HAP-1 (cell line): ENCODE results near the gene MIA2.
"Not testable (repeated sequence)": the region's sequence is repeated elsewhere in the genome, so short reads cannot be mapped to it uniquely, and the experiment has no call there.

Source experiments
- DNase-seq, 2 experiments: peaks; one replicate each; pipeline ENCODE4 v3.0.0-alpha.2; 2016 to 2020; ENCODE audit warnings: low spot score in 2 of 2
- H3K27me3 ChIP-seq: fragments of 250-450 bp; sonication (Bioruptor Pico); 2 replicates; pipeline ENCODE4 v1.5.1; 2020; ENCODE audit warnings: low read depth, mild to moderate bottlenecking, moderate library complexity
- H3K36me3 ChIP-seq: fragments of 250-450 bp; sonication (Bioruptor Pico); replicated peaks from 2 replicates; pipeline ENCODE4 v1.5.1; 2020; ENCODE audit warnings: mild to moderate bottlenecking
- H3K4me1 ChIP-seq: fragments of 250-450 bp; sonication (Bioruptor Pico); 2 replicates; pipeline ENCODE4 v1.5.1; 2020; ENCODE audit warnings: mild to moderate bottlenecking
- H3K4me3 ChIP-seq: fragments of 250-450 bp; sonication (Bioruptor Pico); 2 replicates; pipeline ENCODE4 v1.5.1; 2020; ENCODE audit warnings: mild to moderate bottlenecking, moderate library complexity
- H3K9me3 ChIP-seq: fragments of 250-450 bp; sonication (Bioruptor Pico); 2 replicates; pipeline ENCODE4 v1.5.1; 2020; ENCODE audit warnings: mild to moderate bottlenecking, moderate library complexity
- in situ Hi-C: fragments of 300-500 bp; cut with MboI; formaldehyde crosslinking; loops from 3 replicates; pipeline ENCODE4 v1.14.3; 2020; ENCODE audit warnings: low sequenced_read_pairs, inconsistent platforms, mixed read lengths

MIA2 gene

GRCh38 chr14:39350866-39351265 lies 117.2 kb downstream of the MIA2 start:
- no peak for DNase-seq
- H3K27me3 ChIP-seq, result no peaks in the 10 kb centered on the region
- in situ Hi-C loops, result no loop called here
- no peaks in the 10 kb centered on the region for H3K4me1 ChIP-seq
- peaks cover 4% of the 10 kb centered on the region for H3K36me3 ChIP-seq
- H3K4me3 ChIP-seq, result no peak overlapping the region
- H3K9me3 ChIP-seq, result no peaks in the 10 kb centered on the region

GRCh38 chr14:39351708-39352107 lies 118.0 kb downstream of the MIA2 start:
- H3K27me3 ChIP-seq, result no peaks in the 10 kb centered on the region
- no peaks in the 10 kb centered on the region for H3K9me3 ChIP-seq
- in situ Hi-C loops, result no loop called here
- DNase-seq, result no peak
- H3K4me3 ChIP-seq, result no peak overlapping the region
- no peaks in the 10 kb centered on the region for H3K4me1 ChIP-seq
- H3K36me3 ChIP-seq, result no peaks in the 10 kb centered on the region; the same call in 1 of the 2 replicates

GRCh38 chr14:39359069-39359468 lies 125.4 kb downstream of the MIA2 start:
- in situ Hi-C loops, H3K36me3 ChIP-seq, H3K9me3 ChIP-seq, H3K27me3 ChIP-seq, DNase-seq, H3K4me1 ChIP-seq, H3K4me3 ChIP-seq: not testable (repeated sequence)

DNA sequence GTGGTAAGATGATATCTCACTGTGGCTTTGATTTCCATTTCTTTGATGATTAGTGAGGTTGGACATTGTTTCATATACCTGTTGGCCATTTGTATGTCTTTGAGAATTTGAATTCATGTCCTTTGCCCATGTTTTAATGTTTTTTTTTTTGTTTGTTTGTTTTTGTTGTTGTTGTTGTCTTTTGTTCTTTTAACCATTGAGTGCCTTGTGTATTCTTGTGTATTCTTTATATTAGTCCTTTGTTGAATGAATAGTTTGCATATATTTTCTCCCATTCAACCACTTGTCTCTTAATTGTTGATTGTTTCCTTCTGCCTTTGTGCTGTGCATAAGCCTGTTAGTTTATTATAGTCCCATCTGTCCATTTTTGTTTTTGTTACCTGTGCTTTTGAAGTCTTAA lies 126.6 kb downstream of the MIA2 start:
- DNase-seq, result no peak
- in situ Hi-C loops, result no loop called here
- Histone ChIP-seq H3K4me1 (peaks cover 7% of the 10 kb centered on the region), H3K4me3 (no peak overlapping the region), H3K36me3 (no peaks in the 10 kb centered on the region), H3K9me3 (no peaks in the 10 kb centered on the region), H3K27me3 (no peaks in the 10 kb centered on the region)

DNA sequence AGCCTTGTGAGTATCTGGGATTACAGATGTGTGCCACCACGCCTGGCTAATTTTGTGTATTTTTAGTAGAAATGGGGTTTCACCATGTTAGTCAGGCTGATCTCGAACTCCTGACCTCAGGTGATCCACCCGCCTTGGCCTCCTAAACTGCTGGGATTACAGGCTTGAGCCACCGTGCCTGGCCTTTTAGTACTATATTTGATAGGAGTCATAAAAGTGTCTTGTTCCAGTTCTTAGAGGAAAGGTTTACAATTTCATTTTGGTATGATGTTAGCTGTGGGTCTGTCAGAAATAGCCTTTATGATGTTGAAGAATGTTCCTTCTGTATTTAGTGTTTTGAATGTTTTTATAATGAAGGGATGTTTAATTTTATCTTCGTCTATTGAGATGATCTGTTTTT lies 127.8 kb downstream of the MIA2 start:
- in situ Hi-C loops, H3K36me3 ChIP-seq, DNase-seq, H3K4me1 ChIP-seq, H3K4me3 ChIP-seq, H3K27me3 ChIP-seq, H3K9me3 ChIP-seq: not testable (repeated sequence)

DNA sequence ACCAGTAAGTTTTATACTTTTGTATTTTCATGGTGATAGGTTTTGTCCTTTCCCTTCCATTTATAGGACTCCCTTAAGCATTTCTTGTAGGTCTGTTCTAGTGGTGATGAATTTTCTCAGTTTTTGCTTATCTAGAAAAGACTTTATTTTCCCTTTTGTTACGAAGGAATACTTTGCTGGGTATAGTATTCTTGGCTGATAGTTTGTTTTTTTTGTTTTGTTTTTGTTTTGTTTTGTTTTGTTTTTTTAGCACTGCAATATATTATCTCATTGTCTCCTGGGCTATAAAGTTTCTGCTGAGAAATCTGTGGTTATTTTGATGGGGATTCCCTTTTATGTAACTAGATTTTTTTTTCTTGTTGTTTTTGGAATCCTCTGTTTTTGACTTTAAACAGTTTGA lies 130.8 kb downstream of the MIA2 start:
- Histone ChIP-seq H3K36me3 (no peaks in the 10 kb centered on the region), H3K9me3 (no peaks in the 10 kb centered on the region), H3K4me1 (peaks cover 21% of the 10 kb centered on the region), H3K4me3 (no peak overlapping the region), H3K27me3 (no peaks in the 10 kb centered on the region)
- in situ Hi-C loops, result no loop called here
- DNase-seq, result no peak

DNA sequence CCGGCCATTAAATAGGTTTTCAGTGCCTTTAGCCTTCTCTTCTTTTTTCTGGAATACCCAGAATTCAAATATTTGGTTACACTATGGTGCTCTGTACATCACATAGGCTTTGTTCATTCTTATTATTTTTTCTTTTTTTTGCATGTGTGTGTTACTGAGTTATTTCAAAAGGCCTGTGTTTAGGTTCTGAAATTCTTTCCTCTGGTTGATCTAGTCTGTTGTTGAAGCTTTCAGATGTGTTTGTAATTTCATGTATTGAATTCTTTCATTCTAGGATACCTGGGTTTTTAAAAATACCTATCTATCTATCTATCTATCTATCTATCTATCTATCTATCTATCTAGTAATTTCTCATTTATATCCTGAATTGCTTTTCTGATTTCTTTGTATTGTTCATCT lies 131.6 kb downstream of the MIA2 start:
- in situ Hi-C loops, result no loop called here
- Histone ChIP-seq H3K4me1 (peaks cover 20% of the 10 kb centered on the region), H3K36me3 (no peaks in the 10 kb centered on the region), H3K27me3 (no peaks in the 10 kb centered on the region), H3K4me3 (no peak overlapping the region), H3K9me3 (no peaks in the 10 kb centered on the region)
- no peak for DNase-seq

DNA sequence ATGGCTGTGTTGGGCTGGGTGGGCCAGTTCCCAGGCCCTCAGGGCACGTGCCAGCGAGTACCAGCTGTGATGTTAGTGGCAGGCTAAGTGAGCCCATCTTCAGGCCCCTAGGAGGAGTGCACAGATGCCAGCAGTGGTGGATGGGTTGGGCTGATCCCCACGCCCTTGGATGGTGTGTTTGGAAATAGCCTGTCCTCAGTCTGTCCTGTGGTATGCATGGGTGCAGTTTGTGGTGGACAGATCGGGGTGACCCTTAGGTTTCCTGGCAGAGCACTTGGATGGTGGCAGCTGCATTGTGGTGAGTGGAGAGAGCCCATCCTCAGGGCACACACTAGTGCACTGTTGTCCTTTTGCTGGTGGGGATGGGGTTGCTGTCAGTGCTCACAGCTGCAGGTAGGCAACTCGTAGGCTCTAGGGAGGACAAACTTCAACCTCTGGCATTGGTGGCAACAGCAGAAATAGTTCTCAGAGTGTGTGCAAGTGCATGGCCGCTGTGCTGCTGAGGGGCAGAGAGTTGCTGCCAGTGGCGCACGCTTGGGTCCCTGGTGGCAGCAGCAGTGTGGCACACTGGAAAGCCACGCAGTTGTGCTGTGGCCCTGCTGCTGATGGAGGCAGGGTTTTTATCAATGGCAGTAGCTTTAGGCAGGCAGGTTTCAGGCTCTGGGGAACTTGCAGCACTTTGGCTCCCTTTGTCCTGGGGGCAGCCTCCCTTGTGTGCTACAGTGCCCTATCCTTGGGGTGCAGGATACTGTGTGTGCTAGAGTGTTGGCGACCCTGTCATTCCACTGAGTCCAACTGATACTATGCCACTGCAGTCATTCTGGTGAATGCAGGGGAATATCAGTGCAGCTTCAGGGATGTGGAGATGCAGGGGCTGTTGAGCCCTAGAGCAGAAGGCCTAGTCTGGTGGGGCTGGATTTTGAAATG lies 133.0 kb downstream of the MIA2 start:
- Histone ChIP-seq H3K4me3 (no peak overlapping the region), H3K27me3 (no peaks in the 10 kb centered on the region), H3K9me3 (no peaks in the 10 kb centered on the region), H3K4me1 (peaks cover 20% of the 10 kb centered on the region), H3K36me3 (no peaks in the 10 kb centered on the region)
- no peak for DNase-seq
- in situ Hi-C loops, result no loop called here

DNA sequence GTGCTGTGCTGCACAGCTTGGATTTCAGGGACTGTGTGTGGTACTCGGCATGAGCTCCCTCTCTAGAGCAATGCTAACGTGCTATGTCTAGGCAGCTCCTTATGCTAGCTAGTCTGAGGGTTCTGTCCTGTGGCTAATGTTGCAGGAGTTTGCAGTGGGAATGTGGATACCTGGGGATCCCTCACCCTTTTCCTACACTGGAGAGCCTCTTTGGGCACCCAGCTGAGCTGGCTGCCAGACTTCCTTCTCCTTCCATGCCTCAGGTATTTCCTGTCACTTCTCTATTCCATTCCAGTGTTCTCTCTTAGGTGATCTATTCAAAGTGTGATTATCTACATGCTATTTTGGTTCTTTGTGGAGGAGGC lies 133.7 kb downstream of the MIA2 start:
- Histone ChIP-seq H3K4me3 (no peak overlapping the region), H3K27me3 (no peaks in the 10 kb centered on the region), H3K36me3 (no peaks in the 10 kb centered on the region), H3K9me3 (no peaks in the 10 kb centered on the region), H3K4me1 (peaks cover 20% of the 10 kb centered on the region)
- no peak for DNase-seq
- in situ Hi-C loops, result no loop called here

- Histone ChIP-seq H3K9me3 (no peaks in the 10 kb centered on the region), H3K36me3 (no peaks in the 10 kb centered on the region), H3K27me3 (no peaks in the 10 kb centered on the region), H3K4me1 (peaks cover 20% of the 10 kb centered on the region), H3K4me3 (no peak overlapping the region)
- in situ Hi-C loops, result no loop called here
- DNase-seq, result peak; percentile 78 to 83
These were observed 134.7 kb downstream of the MIA2 start for GRCh38 chr14:39368261-39368959.

DNA sequence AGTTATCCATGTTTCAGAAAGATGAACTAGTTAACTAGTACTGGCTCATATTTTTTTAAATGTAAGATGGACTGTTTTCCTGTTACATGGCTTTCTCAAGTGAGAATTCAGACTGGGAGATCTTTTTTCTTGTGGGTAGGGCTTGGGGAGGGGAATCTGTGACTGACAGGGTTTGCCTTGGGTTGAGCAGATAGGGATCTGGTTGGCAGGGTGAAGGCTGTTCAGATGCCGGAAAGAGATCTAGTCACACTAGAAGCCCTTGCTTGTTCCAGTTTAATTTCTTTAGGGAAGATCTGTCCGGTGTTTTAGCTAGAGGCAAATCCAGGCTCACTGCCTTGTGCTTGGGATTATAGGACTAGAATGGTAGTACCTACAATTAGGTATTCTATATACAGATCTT lies 135.3 kb downstream of the MIA2 start:
- in situ Hi-C loops, result no loop called here
- H3K4me3 ChIP-seq, result no peak overlapping the region
- H3K9me3 ChIP-seq, result no peaks in the 10 kb centered on the region
- no peak for DNase-seq
- H3K36me3 ChIP-seq, result no peaks in the 10 kb centered on the region
- H3K4me1 ChIP-seq, result peaks cover 20% of the 10 kb centered on the region
- H3K27me3 ChIP-seq, result no peaks in the 10 kb centered on the region

DNA sequence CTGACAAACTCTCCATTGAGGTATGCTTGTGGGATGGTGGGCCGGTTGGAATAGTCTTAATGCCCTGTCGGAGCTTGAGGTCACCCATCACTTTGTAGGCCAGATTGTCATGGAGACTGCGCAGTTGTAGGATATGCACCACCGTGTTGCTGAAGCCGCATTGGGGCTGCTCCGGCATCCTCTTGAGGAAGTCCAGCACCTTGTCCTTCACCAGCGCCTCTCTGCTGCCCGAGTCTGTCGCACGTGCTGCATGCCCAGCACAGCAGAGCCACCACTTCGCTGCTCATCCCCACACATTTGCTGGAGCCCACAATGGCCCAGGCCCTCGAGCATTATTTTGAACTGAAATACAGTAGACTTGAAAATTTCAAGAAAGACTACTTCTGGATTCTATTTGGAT lies 136.7 kb downstream of the MIA2 start:
- H3K4me1 ChIP-seq, result peaks cover 20% of the 10 kb centered on the region
- no peak overlapping the region for H3K4me3 ChIP-seq
- H3K36me3 ChIP-seq, result no peaks in the 10 kb centered on the region
- no peaks in the 10 kb centered on the region for H3K27me3 ChIP-seq
- in situ Hi-C loops, result loop anchor here (10.0 kb wide), 1 partner anchor 266 kb away; the partner anchor contains the start of gene SEC23A
- no peaks in the 10 kb centered on the region for H3K9me3 ChIP-seq
- no peak for DNase-seq

- H3K9me3 ChIP-seq, result no peaks in the 10 kb centered on the region
- H3K4me1 ChIP-seq, result peaks cover 23% of the 10 kb centered on the region
- no peaks in the 10 kb centered on the region for H3K27me3 ChIP-seq
- in situ Hi-C loops, result loop anchor here (10.0 kb wide), 1 partner anchor 268 kb away; the partner anchor contains the start of gene SEC23A
- H3K4me3 ChIP-seq, result no peak overlapping the region
- no peak for DNase-seq
- no peaks in the 10 kb centered on the region for H3K36me3 ChIP-seq
These were observed 138.9 kb downstream of the MIA2 start for GRCh38 chr14:39372656-39373055.

- in situ Hi-C loops, result loop anchor here (10.0 kb wide), 1 partner anchor 270 kb away; the partner anchor contains the start of gene SEC23A
- H3K4me3 ChIP-seq, result no peak overlapping the region
- H3K36me3 ChIP-seq, result no peaks in the 10 kb centered on the region
- no peak for DNase-seq
- peaks cover 7% of the 10 kb centered on the region for H3K4me1 ChIP-seq
- H3K9me3 ChIP-seq, result no peaks in the 10 kb centered on the region
- no peaks in the 10 kb centered on the region for H3K27me3 ChIP-seq
These were observed 141.1 kb downstream of the MIA2 start for GRCh38 chr14:39374851-39375250.
